GM12878 (cell line): ENCODE results near the gene TRERF1. TPM values are rescaled to one million over a fixed set of nuclear protein-coding genes. Genes with fewer than 3 reads are reported as not detected.
"Not testable (repeated sequence)": the region's sequence is repeated elsewhere in the genome, so short reads cannot be mapped to it uniquely, and the experiment has no call there.

Experiments
- ATAC-seq: fragments of 200-7000 bp; cut with Tn5 transposase; 3 replicates; pipeline ENCODE4 v1.9.1; 2020; ENCODE audit warnings: mild to moderate bottlenecking, moderate library complexity
- BruUV-seq: library from RNA; stranded (reverse); fragments of 400-500 nt; replicated peaks from 2 replicates; lab custom pipeline; 2021; lab: Mats Ljungman, UMichigan
- CTCF ChIA-PET: fragments of 300-600 bp; sonication (Branson Sonifier 250); formaldehyde crosslinking; extraction: SDS; loops from one replicate; lab custom pipeline; 2021; ENCODE audit warnings: inconsistent platforms; lab: Yijun Ruan, JAX
- POLR2A ChIA-PET: fragments of 350-600 bp; formaldehyde crosslinking; extraction: SDS; loops from one replicate; lab custom pipeline; 2021; ENCODE audit warnings: inconsistent platforms; lab: Charles Lee
- RAD21 ChIA-PET: fragments of 300-600 bp; sonication (Branson Sonifier 250); formaldehyde crosslinking; loops from one replicate; lab custom pipeline; 2023; ENCODE audit warnings: antibody characterized with exemption; ENCODE audit not compliant: unreplicated experiment; lab: Charles Lee
- SMC1A ChIA-PET: fragments of 300-600 bp; sonication (Branson Sonifier 250); formaldehyde crosslinking; loops from one replicate; lab custom pipeline; 2023; ENCODE audit not compliant: unreplicated experiment, uncharacterized antibody; lab: Charles Lee
- DNase-seq: peaks from one replicate; pipeline ENCODE4 v3.0.0-alpha.2; 2011; ENCODE audit warnings: low read depth, low spot score
- FAIRE-seq: peaks from 3 replicates; lab custom pipeline; 2011; peaks lifted over from hg19 to GRCh38; lab: Jason Lieb, UNC
- H2AFZ ChIP-seq: 2 replicates; pipeline ENCODE4 v1.6.0; 2011; ENCODE audit warnings: low read depth, low read length, control low read depth; ENCODE audit not compliant: control insufficient read depth
- H3K27ac ChIP-seq: 2 replicates; pipeline ENCODE4 v1.5.1; 2011; ENCODE audit warnings: control low read depth; ENCODE audit not compliant: control insufficient read depth, insufficient read depth
- H3K27me3 ChIP-seq, 2 experiments: replicated peaks in 1 of 2; 2 replicates each; pipeline versions ENCODE4 v1.6.0 to v1.6.1; 2011; ENCODE audit warnings: low read length in 1 of 2; ENCODE audit not compliant: control insufficient read depth in 2 of 2, insufficient read depth in 2 of 2
- H3K36me3 ChIP-seq, 2 experiments: 2 replicates each; pipeline ENCODE4 v1.5.1; 2011; ENCODE audit warnings: low read length in 1 of 2; ENCODE audit not compliant: control insufficient read depth in 2 of 2, insufficient read depth in 2 of 2
- H3K4me1 ChIP-seq: 2 replicates; pipeline ENCODE4 v1.6.1; 2011; ENCODE audit warnings: mild to moderate bottlenecking, low read length, moderate library complexity, mixed read lengths; ENCODE audit not compliant: control insufficient read depth, insufficient read depth
- H3K4me2 ChIP-seq: 2 replicates; pipeline ENCODE4 v1.6.0; 2011; ENCODE audit warnings: control low read depth; ENCODE audit not compliant: control insufficient read depth, insufficient read depth
- H3K4me3 ChIP-seq: fragments of 200-600 bp; sonication (generic); 2 replicates; pipeline ENCODE4 v1.5.1; 2016
- H3K79me2 ChIP-seq: 2 replicates; pipeline ENCODE4 v1.6.0; 2011; ENCODE audit warnings: low read length; ENCODE audit not compliant: control insufficient read depth, insufficient read depth
- H3K9ac ChIP-seq: 2 replicates; pipeline ENCODE4 v1.8.0; 2011; ENCODE audit warnings: low read length, control low read depth, mixed read lengths; ENCODE audit not compliant: control insufficient read depth, insufficient read depth
- H3K9me3 ChIP-seq: replicated peaks from 3 replicates; pipeline ENCODE4 v1.5.1; 2011; ENCODE audit warnings: mild to moderate bottlenecking, low read length; ENCODE audit not compliant: control insufficient read depth, insufficient read depth
- H4K20me1 ChIP-seq: 2 replicates; pipeline ENCODE4 v1.6.0; 2011; ENCODE audit not compliant: control insufficient read depth, insufficient read depth
- LARP7 ChIP-seq: fragments of 450-650 bp; IDR thresholded peaks from 2 replicates; pipeline ENCODE4 v1.6.1; 2017; ENCODE audit warnings: mild to moderate bottlenecking
- MXI1 ChIP-seq: fragments of 150-350 bp; IDR thresholded peaks from 2 replicates; pipeline ENCODE4 v1.6.1; 2011; ENCODE audit warnings: low read depth, mild to moderate bottlenecking, inconsistent platforms, low read length, improper control_type of control experiment
- NBN ChIP-seq: fragments of 450-650 bp; IDR thresholded peaks from 2 replicates; pipeline ENCODE4 v1.6.1; 2016
- SMAD5 ChIP-seq: IDR thresholded peaks from 2 replicates; pipeline ENCODE4 v1.6.1; 2016; ENCODE audit warnings: antibody characterized with exemption, low read depth
- SP1 ChIP-seq: IDR thresholded peaks from one replicate; pipeline ENCODE4 v1.6.1; 2011; ENCODE audit warnings: low read depth, low read length
- ZNF24 ChIP-seq: fragments of 450-650 bp; IDR thresholded peaks from 2 replicates; pipeline ENCODE4 v1.6.1; 2017; ENCODE audit warnings: antibody characterized with exemption, mild to moderate bottlenecking
- WGBS: methylation state at CpG from one replicate; pipeline ENCODE4 v1.1.6; 2016; ENCODE audit warnings: low lambda C conversion rate; ENCODE audit not compliant: insufficient replicate concordance, insufficient coverage; ENCODE audit errors: missing lambda C conversion rate; 5-methylcytosine and 5-hydroxymethylcytosine counted together
- in situ Hi-C: fragments of 300-500 bp; cut with MboI; formaldehyde crosslinking; loops from 9 replicates; pipeline ENCODE4 v1.14.3; 2018; ENCODE audit warnings: mixed read lengths
- intact Hi-C: fragments of 100-400 bp; cut with micrococcal nuclease; formaldehyde crosslinking; loops from one replicate; pipeline ENCODE4 v1.14.2; 2022; ENCODE audit not compliant: unreplicated experiment
- polyA plus RNA-seq, 11 experiments: library from polyadenylated mRNA; depleted of rRNA in 4 of 11; unstranded in 6 of 11; stranded (reverse) in 5 of 11; fragments of >200 nt; fragmentation: Nextera tagmentation in 4 of 11; fragmentation: Illumina TruSeq in 1 of 11; extraction: Ambion mirVana in 4 of 11; extraction: Trizol in 1 of 11; gene quantifications; 1 replicate in 1 of 11; 2 replicates in 10 of 11; pipeline versions ENCODE4 v1.2.1 to v1.2.3, GENCODE V29; 2011 to 2016; ENCODE audit warnings: inconsistent platforms in 2 of 11, missing spikeins in 2 of 11, low read depth in 1 of 11
- total RNA-seq, 4 experiments: library from RNA; depleted of rRNA in 3 of 4; stranded (reverse); fragments of >200 nt in 3 of 4; fragmentation: Illumina TruSeq in 1 of 4; extraction: Trizol in 1 of 4; gene quantifications; 2 replicates each; pipeline versions ENCODE4 v1.2.1 to v1.2.3, GENCODE V29; 2013 to 2021
- TF ChIP-seq, protein P1 (sequence below): fragments of 450-650 bp; IDR thresholded peaks from 2 replicates; pipeline ENCODE4 v1.6.1; 2017; ENCODE audit warnings: low read depth, mild to moderate bottlenecking, moderate library complexity
- TF ChIP-seq, protein P2 (sequence below): IDR thresholded peaks from 2 replicates; pipeline ENCODE4 v1.6.1; 2012; ENCODE audit warnings: low read depth, low read length, improper control_type of control experiment

The TRERF1 gene
- total and polyA plus RNA-seq, 10 of the 15 experiments (the other 5 are each of a cell fraction or from before 2014, with no cell fraction given) = 2.2 to 19.4 (median 7.2) TPM

DNA sequence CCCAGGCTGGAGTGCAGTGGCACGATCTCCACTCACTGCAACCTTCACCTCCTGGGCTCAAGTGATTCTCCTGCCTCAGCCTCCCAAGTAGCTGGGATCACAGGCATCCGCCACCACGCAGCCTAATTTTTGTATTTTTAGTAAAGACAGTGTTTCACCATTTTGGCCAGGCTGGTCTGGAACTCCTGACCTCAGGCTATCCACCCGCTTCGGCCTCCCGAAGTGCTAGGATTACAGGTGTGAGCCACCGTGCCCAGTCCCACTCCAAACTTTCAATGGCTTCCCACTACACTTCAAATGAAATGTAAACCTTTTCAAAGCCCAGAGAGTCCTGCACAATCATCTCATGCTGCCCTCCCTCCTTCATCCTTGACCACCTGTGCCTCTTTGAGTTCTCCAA, 5.8 kb downstream of the TRERF1 start:
- intact Hi-C loops, H3K27me3 ChIP-seq, H3K9ac ChIP-seq, H3K4me3 ChIP-seq, RAD21 ChIA-PET, H3K4me2 ChIP-seq, H2AFZ ChIP-seq, H3K9me3 ChIP-seq, CTCF ChIA-PET, H3K36me3 ChIP-seq, BruUV-seq, ATAC-seq, in situ Hi-C loops, H4K20me1 ChIP-seq, DNase-seq, H3K27ac ChIP-seq, FAIRE-seq: not testable (repeated sequence)
- SMC1A ChIA-PET = interaction anchor here (3.1 to 4.1 kb wide), 2 partner anchors 22 to 86 kb away, joined by 16 to 21 read pairs; no protein-coding TSS in a partner anchor
- 92% methylated on average over 7 of the region's 7 CpGs for WGBS
- H3K79me2 ChIP-seq = peaks cover 46% of the 10 kb centered on the region
- POLR2A ChIA-PET = interaction anchor here (1.1 kb wide), 1 partner anchor 22 kb away, joined by 3 read pairs; no protein-coding TSS in a partner anchor
- peaks cover 10% of the 10 kb centered on the region; the same call in 1 of the 2 replicates for H3K4me1 ChIP-seq

DNA sequence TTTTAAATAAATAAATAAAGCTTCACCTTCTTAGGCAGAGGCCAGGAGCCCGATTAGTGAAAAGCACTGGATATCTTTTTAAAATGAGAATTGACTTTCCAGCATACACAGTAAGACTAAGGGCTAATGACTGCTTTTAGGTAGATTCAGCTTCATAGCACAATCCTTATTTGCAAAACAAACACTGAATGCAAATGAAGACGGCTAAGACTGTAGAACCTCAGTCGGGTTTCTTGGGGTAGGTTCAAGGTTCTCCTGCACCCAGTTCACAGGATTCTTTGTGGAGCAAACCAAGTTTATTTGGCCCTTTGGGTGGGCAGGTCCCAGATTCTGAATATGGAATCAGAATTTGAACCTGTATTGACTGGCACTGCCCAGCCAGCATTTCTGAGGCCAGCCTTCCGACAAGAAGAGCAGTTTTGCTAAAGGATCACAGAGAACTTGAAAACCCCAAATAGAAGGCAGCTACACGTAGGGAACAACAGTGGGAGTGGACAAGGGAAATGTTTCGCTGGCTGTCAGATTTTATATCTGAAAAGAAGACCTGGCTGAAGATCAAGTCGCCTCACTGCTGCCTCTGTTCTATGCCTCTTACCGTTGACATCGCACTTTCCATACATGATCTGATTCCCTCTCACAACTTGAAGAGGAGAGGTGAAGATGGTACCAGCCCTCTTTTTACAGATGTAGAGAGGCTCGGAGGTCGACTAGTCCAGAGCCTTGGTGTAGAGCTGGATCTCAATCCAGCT, 8.2 kb downstream of the TRERF1 start:
- no peak overlapping the region for H3K4me3 ChIP-seq
- POLR2A ChIA-PET = interaction anchor here (1.0 kb wide), 1 partner anchor 28 kb away, joined by 4 read pairs; no protein-coding TSS in a partner anchor

More for the DNA sequence above, 8.2 kb downstream of the TRERF1 start:
- SMC1A ChIA-PET = interaction anchor here (0.6 to 2.3 kb wide), 6 partner anchors 8 to 127 kb away, joined by 3 to 15 read pairs (median 4); no protein-coding TSS in a partner anchor
- RAD21 ChIA-PET = interaction anchor here (1.7 to 2.7 kb wide), 2 partner anchors 8 to 104 kb away, joined by 6 to 12 read pairs; partner anchors contain the start of gene TRERF1
- H3K9me3 ChIP-seq = no peaks in the 10 kb centered on the region
- H3K4me2 ChIP-seq = no peak overlapping the region
- no peak for TF ChIP-seq LARP7
- no peak for TF ChIP-seq ZNF24
- TF ChIP-seq, protein P1, sequence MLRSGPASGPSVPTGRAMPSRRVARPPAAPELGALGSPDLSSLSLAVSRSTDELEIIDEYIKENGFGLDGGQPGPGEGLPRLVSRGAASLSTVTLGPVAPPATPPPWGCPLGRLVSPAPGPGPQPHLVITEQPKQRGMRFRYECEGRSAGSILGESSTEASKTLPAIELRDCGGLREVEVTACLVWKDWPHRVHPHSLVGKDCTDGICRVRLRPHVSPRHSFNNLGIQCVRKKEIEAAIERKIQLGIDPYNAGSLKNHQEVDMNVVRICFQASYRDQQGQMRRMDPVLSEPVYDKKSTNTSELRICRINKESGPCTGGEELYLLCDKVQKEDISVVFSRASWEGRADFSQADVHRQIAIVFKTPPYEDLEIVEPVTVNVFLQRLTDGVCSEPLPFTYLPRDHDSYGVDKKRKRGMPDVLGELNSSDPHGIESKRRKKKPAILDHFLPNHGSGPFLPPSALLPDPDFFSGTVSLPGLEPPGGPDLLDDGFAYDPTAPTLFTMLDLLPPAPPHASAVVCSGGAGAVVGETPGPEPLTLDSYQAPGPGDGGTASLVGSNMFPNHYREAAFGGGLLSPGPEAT = no peak
- no peak for TF ChIP-seq MXI1
- TF ChIP-seq, protein P2, sequence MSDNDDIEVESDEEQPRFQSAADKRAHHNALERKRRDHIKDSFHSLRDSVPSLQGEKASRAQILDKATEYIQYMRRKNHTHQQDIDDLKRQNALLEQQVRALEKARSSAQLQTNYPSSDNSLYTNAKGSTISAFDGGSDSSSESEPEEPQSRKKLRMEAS = no peak
- TF ChIP-seq SMAD5 = no peak
- no peak for TF ChIP-seq SP1
- TF ChIP-seq NBN = no peak
- TF ChIP-seq, all 136 proteins: peak for 0
- CTCF ChIA-PET = interaction anchor here (0.8 to 2.3 kb wide), 4 partner anchors 10 to 105 kb away, joined by 3 to 7 read pairs (median 4); no protein-coding TSS in a partner anchor
- BruUV-seq = no TSS peak
- Histone ChIP-seq H3K79me2 (peaks cover 25% of the 10 kb centered on the region), H3K27ac (no peak overlapping the region), H3K9ac (no peak overlapping the region), H4K20me1 (no peaks in the 10 kb centered on the region), H3K36me3 (no peaks in the 10 kb centered on the region; a peak in 1 of 4 replicates), H3K4me1 (peaks cover 10% of the 10 kb centered on the region; the same call in 1 of the 2 replicates), H3K27me3 (no peaks in the 10 kb centered on the region), H2AFZ (no peak overlapping the region)
- WGBS = 51% methylated on average over 11 of the region's 11 CpGs
- ATAC-seq = no peak
- intact Hi-C loops (no loop called here), in situ Hi-C loops (no loop called here)
- DNase-seq = no peak
- FAIRE-seq = no peak
